DOHH2 (cell line): ENCODE measurements around the gene HTRA2.

Experiments
- H3F3A ChIP-seq: fragments of 200-600 bp; sonication (generic), shearing (Covaris generic); 2 replicates; pipeline ENCODE4 v1.6.0; 2016; ENCODE audit warnings: antibody characterized with exemption, mild to moderate bottlenecking; ENCODE audit not compliant: control insufficient read depth, insufficient read depth
- H3K27ac ChIP-seq: fragments of 200-600 bp; sonication (generic); 2 replicates; pipeline ENCODE4 v1.5.1; 2014; ENCODE audit warnings: low read depth, mild to moderate bottlenecking, low read length, moderate library complexity
- H3K27me3 ChIP-seq: fragments of 200-600 bp; sonication (generic); 2 replicates; pipeline ENCODE4 v1.6.1; 2014; ENCODE audit warnings: mild to moderate bottlenecking, low read length, mixed read lengths; ENCODE audit not compliant: control insufficient read depth
- H3K36me3 ChIP-seq: fragments of 200-600 bp; sonication (generic); 2 replicates; pipeline ENCODE4 v1.6.1; 2014; ENCODE audit warnings: mild to moderate bottlenecking, low read length, moderate library complexity, mixed read lengths; ENCODE audit not compliant: control insufficient read depth
- H3K4me1 ChIP-seq: fragments of 200-600 bp; sonication (generic); 2 replicates; pipeline ENCODE4 v1.6.1; 2014; ENCODE audit warnings: mild to moderate bottlenecking, low read length, mixed read lengths; ENCODE audit not compliant: control insufficient read depth
- H3K4me2 ChIP-seq: fragments of 200-600 bp; sonication (generic); 2 replicates; pipeline ENCODE4 v1.6.0; 2014; ENCODE audit warnings: mild to moderate bottlenecking, low read length, moderate library complexity
- H3K4me3 ChIP-seq: fragments of 200-600 bp; sonication (generic); 2 replicates; pipeline ENCODE4 v1.5.1; 2014; ENCODE audit warnings: mild to moderate bottlenecking, low read length, mixed read lengths
- H3K79me2 ChIP-seq: fragments of 200-600 bp; sonication (generic); 2 replicates; pipeline ENCODE4 v1.6.1; 2014; ENCODE audit warnings: mild to moderate bottlenecking, low read length, mixed read lengths; ENCODE audit not compliant: control insufficient read depth
- H3K9me2 ChIP-seq: fragments of 200-600 bp; sonication (generic); replicated peaks from 2 replicates; pipeline ENCODE4 v1.6.1; 2014; ENCODE audit warnings: mild to moderate bottlenecking, low read length, mixed read lengths; ENCODE audit not compliant: control insufficient read depth
- H3K9me3 ChIP-seq: fragments of 200-600 bp; sonication (generic); 2 replicates; pipeline ENCODE4 v1.6.1; 2014; ENCODE audit warnings: antibody characterized with exemption, low read length, mixed read lengths; ENCODE audit not compliant: control insufficient read depth, insufficient read depth
- H4K20me1 ChIP-seq: fragments of 200-600 bp; sonication (generic); 2 replicates; pipeline ENCODE4 v1.6.0; 2014; ENCODE audit warnings: low read depth, mild to moderate bottlenecking, antibody characterized with exemption, low read length, moderate library complexity; ENCODE audit not compliant: control insufficient read depth, insufficient read depth
- EZH2phosphoT487 ChIP-seq: fragments of 200-600 bp; sonication (generic); IDR thresholded peaks from 2 replicates; pipeline ENCODE4 v1.6.1; 2017; ENCODE audit warnings: borderline replicate concordance, mild to moderate bottlenecking, antibody characterized with exemption, low read length, moderate library complexity, mixed read lengths
- TF ChIP-seq, protein P1 (sequence below): fragments of 200-600 bp; sonication (generic); IDR thresholded peaks from one replicate; pipeline ENCODE4 v1.5.1; 2014; ENCODE audit warnings: antibody characterized with exemption, mild to moderate bottlenecking, low read depth, low read length; ENCODE audit not compliant: poor library complexity, severe bottlenecking

The HTRA2 gene

DNA sequence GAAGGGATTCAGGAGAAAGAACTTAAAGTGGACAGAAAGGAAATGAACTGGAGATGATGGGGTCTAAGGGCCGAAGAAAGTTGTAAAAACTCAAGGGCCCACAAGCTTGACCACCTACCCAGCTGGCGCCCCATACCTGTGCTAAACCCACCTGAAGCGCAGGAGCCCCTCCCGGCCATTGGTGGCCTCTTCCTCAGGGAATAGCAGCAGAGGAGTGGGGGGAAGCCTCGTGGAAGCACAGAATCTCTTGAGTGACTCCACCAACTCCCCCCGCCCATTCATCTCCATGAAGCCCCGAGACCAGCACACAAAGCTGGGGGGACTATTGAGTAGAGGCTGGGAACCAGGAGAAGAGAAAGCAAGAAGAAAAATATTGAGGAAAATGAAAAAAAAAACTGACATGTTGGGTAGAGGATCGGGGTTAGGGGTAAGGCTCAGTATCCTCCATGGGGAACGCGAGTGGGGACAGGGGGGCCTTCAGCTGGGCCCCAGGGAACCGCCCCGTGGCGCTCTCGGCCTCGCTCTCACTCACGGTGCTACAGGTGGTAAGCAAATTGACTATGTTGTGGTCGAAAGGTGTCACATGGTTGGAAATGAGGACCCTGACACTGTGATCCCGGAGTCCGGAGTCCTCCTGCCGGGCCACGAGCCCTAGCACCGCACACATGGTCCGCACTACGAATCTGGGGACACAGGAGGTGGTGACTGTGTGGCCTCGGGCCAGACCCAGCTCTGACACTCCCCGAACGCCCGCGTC lies 955 bp upstream of the HTRA2 start:
- no peaks in the 10 kb centered on the region for H4K20me1 ChIP-seq
- H3K9me2 ChIP-seq = no peaks in the 10 kb centered on the region
- peak overlapping the region; percentile 68 for H3K27ac ChIP-seq
- no peaks in the 10 kb centered on the region for H3K9me3 ChIP-seq
- H3K36me3 ChIP-seq = peaks cover 72% of the 10 kb centered on the region
- peak overlapping the region; percentile 94 for H3K4me2 ChIP-seq
- peaks cover 11% of the 10 kb centered on the region for H3F3A ChIP-seq
- H3K4me3 ChIP-seq = peak overlapping the region; percentile 99
- TF ChIP-seq EZH2phosphoT487 = no peak
- TF ChIP-seq, protein P1, sequence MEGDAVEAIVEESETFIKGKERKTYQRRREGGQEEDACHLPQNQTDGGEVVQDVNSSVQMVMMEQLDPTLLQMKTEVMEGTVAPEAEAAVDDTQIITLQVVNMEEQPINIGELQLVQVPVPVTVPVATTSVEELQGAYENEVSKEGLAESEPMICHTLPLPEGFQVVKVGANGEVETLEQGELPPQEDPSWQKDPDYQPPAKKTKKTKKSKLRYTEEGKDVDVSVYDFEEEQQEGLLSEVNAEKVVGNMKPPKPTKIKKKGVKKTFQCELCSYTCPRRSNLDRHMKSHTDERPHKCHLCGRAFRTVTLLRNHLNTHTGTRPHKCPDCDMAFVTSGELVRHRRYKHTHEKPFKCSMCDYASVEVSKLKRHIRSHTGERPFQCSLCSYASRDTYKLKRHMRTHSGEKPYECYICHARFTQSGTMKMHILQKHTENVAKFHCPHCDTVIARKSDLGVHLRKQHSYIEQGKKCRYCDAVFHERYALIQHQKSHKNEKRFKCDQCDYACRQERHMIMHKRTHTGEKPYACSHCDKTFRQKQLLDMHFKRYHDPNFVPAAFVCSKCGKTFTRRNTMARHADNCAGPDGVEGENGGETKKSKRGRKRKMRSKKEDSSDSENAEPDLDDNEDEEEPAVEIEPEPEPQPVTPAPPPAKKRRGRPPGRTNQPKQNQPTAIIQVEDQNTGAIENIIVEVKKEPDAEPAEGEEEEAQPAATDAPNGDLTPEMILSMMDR = peak; percentile 32
- no peaks in the 10 kb centered on the region for H3K27me3 ChIP-seq
- H3K79me2 ChIP-seq = peaks cover 48% of the 10 kb centered on the region
- peaks cover 43% of the 10 kb centered on the region for H3K4me1 ChIP-seq

DNA sequence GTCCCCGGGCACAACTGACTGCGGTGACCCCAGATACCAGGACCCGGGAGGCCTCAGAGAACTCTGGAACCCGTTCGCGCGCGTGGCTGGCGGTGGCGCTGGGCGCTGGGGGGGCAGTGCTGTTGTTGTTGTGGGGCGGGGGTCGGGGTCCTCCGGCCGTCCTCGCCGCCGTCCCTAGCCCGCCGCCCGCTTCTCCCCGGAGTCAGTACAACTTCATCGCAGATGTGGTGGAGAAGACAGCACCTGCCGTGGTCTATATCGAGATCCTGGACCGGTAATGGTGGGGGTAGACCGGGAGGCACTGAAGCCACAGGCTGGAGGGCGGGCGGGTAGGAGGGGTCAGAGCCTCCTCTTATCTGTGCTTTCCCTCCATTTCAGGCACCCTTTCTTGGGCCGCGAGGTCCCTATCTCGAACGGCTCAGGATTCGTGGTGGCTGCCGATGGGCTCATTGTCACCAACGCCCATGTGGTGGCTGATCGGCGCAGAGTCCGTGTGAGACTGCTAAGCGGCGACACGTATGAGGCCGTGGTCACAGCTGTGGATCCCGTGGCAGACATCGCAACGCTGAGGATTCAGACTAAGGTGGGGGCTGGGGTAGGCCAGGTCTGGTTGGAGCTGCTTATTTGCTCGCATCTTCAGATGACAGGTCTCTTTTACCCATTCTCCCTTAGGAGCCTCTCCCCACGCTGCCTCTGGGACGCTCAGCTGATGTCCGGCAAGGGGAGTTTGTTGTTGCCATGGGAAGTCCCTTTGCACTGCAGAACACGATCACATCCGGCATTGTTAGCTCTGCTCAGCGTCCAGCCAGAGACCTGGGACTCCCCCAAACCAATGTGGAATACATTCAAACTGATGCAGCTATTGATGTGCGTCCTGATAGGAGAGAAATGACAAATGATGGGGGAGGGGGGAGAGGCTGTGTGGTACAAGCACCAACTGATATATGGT lies 780 bp downstream of the HTRA2 start:
- H3K4me2 ChIP-seq = peak overlapping the region; percentile 94
- H3K79me2 ChIP-seq = peaks cover 48% of the 10 kb centered on the region
- peaks cover 66% of the 10 kb centered on the region for H3K36me3 ChIP-seq
- peaks cover 43% of the 10 kb centered on the region for H3K4me1 ChIP-seq
- H3K27me3 ChIP-seq = no peaks in the 10 kb centered on the region
- no peaks in the 10 kb centered on the region for H3K9me2 ChIP-seq
- H3F3A ChIP-seq = peaks cover 11% of the 10 kb centered on the region
- TF ChIP-seq, protein P1 = no peak
- TF ChIP-seq EZH2phosphoT487 = no peak
- H3K9me3 ChIP-seq = no peaks in the 10 kb centered on the region
- no peaks in the 10 kb centered on the region for H4K20me1 ChIP-seq
- H3K4me3 ChIP-seq = peak overlapping the region; percentile 99
- peak overlapping the region; percentile 68 for H3K27ac ChIP-seq

DNA sequence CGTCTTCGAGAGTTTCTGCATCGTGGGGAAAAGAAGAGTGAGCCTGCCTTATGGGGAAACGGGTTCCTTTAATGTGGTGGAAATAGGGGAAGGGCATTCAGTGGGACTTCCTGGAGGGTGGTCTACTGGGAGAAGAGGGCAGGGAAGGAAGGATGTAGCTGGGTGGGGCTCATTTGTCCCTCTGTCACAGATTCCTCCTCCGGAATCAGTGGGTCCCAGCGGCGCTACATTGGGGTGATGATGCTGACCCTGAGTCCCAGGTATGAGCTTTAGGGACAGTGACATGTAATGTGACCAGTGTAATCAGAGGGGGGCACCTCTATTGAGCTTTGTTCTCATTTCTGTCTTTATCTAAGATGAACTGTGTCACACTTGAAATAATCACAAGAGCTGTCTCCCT lies 1.9 kb downstream of the HTRA2 start:
- H4K20me1 ChIP-seq = no peaks in the 10 kb centered on the region
- H3K27ac ChIP-seq = no peak overlapping the region
- H3K79me2 ChIP-seq = peaks cover 48% of the 10 kb centered on the region
- H3K4me3 ChIP-seq = peak overlapping the region; percentile 99; the same call in 1 of the 2 replicates
- H3K4me2 ChIP-seq = peak overlapping the region; percentile 94
- H3K9me2 ChIP-seq = no peaks in the 10 kb centered on the region
- H3K9me3 ChIP-seq = no peaks in the 10 kb centered on the region
- H3F3A ChIP-seq = peaks cover 11% of the 10 kb centered on the region
- H3K4me1 ChIP-seq = peaks cover 36% of the 10 kb centered on the region
- peaks cover 55% of the 10 kb centered on the region for H3K36me3 ChIP-seq
- TF ChIP-seq EZH2phosphoT487 = no peak
- TF ChIP-seq, protein P1 = no peak
- no peaks in the 10 kb centered on the region for H3K27me3 ChIP-seq
